Liver (tissue), 9 donors: Measurements from ENCODE around the gene SPATA46. TPM values are rescaled to one million over a fixed set of nuclear protein-coding genes. Genes with fewer than 3 reads are reported as not detected.

Experiments used
- DNase-seq: peaks from one replicate; pipeline ENCODE4 v3.0.0-alpha.2; 2017; ENCODE audit warnings: low spot score
- H3K27ac ChIP-seq, 2 donors: one replicate each; pipeline ENCODE4 v1.7.0; 2013; ENCODE audit warnings: inconsistent platforms in 2 of 2, low read length in 2 of 2, control low read depth in 1 of 2, low read depth in 1 of 2, mild to moderate bottlenecking in 1 of 2
- H3K27me3 ChIP-seq, 4 donors: one replicate each; pipeline versions ENCODE4 v1.6.1 to v1.7.0; 2013; ENCODE audit warnings: low read length in 3 of 4, inconsistent platforms in 1 of 4, mild to moderate bottlenecking in 1 of 4, moderate library complexity in 1 of 4; ENCODE audit not compliant: control insufficient read depth in 4 of 4, insufficient read depth in 4 of 4
- H3K36me3 ChIP-seq, 4 donors: one replicate each; pipeline versions ENCODE4 v1.6.1 to v1.7.0; 2013; ENCODE audit warnings: low read length in 3 of 4, mild to moderate bottlenecking in 3 of 4, low read depth in 1 of 4, moderate library complexity in 1 of 4; ENCODE audit not compliant: control insufficient read depth in 4 of 4, insufficient read depth in 3 of 4
- H3K4me1 ChIP-seq, 4 donors: one replicate each; pipeline versions ENCODE4 v1.6.1 to v1.7.0; 2013; ENCODE audit warnings: low read length in 3 of 4, mild to moderate bottlenecking in 3 of 4, moderate library complexity in 1 of 4; ENCODE audit not compliant: control insufficient read depth in 4 of 4, insufficient read depth in 4 of 4
- H3K4me3 ChIP-seq, 3 donors: one replicate each; pipeline versions ENCODE4 v1.6.1 to v1.7.0; 2013; ENCODE audit warnings: low read length in 3 of 3, control low read depth in 1 of 3, low read depth in 1 of 3, mild to moderate bottlenecking in 1 of 3
- H3K9ac ChIP-seq, 2 donors: one replicate each; pipeline ENCODE4 v1.7.0; 2013; ENCODE audit warnings: low read length in 2 of 2, mild to moderate bottlenecking in 2 of 2, moderate library complexity in 2 of 2, control low read depth in 1 of 2, low read depth in 1 of 2
- H3K9me3 ChIP-seq, 4 donors: one replicate each; pipeline versions ENCODE4 v1.6.1 to v1.7.0; 2013; ENCODE audit warnings: low read length in 3 of 4; ENCODE audit not compliant: control insufficient read depth in 4 of 4
- CTCF ChIP-seq: fragments of 150-350 bp; IDR thresholded peaks from 2 replicates; pipeline ENCODE4 v1.5.1; 2017; ENCODE audit warnings: improper control_type of control experiment, low read depth, low read length; ENCODE audit not compliant: missing input control
- EGR1 ChIP-seq, 2 donors: IDR thresholded peaks; 2 replicates each; pipeline ENCODE4 v1.6.1; 2016 to 2018; ENCODE audit warnings: antibody characterized with exemption in 2 of 2, low read depth in 2 of 2
- FOXA1 ChIP-seq: IDR thresholded peaks from 2 replicates; pipeline ENCODE4 v1.6.1; 2016; ENCODE audit warnings: antibody characterized with exemption
- FOXA2 ChIP-seq: IDR thresholded peaks from 2 replicates; pipeline ENCODE4 v1.6.1; 2016; ENCODE audit warnings: antibody characterized with exemption
- GABPA ChIP-seq, 2 donors: IDR thresholded peaks in 1 of 2; conservative IDR thresholded peaks in 1 of 2; 2 replicates each; pipeline ENCODE4 v1.6.1; 2016; ENCODE audit warnings: antibody characterized with exemption in 2 of 2, mild to moderate bottlenecking in 1 of 2, moderate library complexity in 1 of 2
- HNF4A ChIP-seq, 2 donors: conservative IDR thresholded peaks; 2 replicates each; pipeline ENCODE4 v1.6.1; 2016; ENCODE audit warnings: antibody characterized with exemption in 2 of 2, mild to moderate bottlenecking in 2 of 2
- HNF4G ChIP-seq: IDR thresholded peaks from 2 replicates; pipeline ENCODE4 v1.6.1; 2016; ENCODE audit warnings: antibody characterized with exemption
- JUND ChIP-seq, 2 donors: IDR thresholded peaks; 2 replicates each; pipeline ENCODE4 v1.6.1; 2016; ENCODE audit warnings: antibody characterized with exemption in 2 of 2
- NR2F2 ChIP-seq: IDR thresholded peaks from 2 replicates; pipeline ENCODE4 v1.6.1; 2016; ENCODE audit warnings: antibody characterized with exemption
- RAD21 ChIP-seq, 2 donors: IDR thresholded peaks; 2 replicates each; pipeline ENCODE4 v1.6.1; 2016; ENCODE audit warnings: antibody characterized with exemption in 2 of 2, mild to moderate bottlenecking in 2 of 2
- REST ChIP-seq: IDR thresholded peaks from 2 replicates; pipeline ENCODE4 v1.6.1; 2016; ENCODE audit warnings: antibody characterized with exemption, mild to moderate bottlenecking
- RXRA ChIP-seq, 2 donors: IDR thresholded peaks; 2 replicates each; pipeline ENCODE4 v1.6.1; 2017 to 2018; ENCODE audit warnings: antibody characterized with exemption in 2 of 2, mild to moderate bottlenecking in 1 of 2
- SP1 ChIP-seq: IDR thresholded peaks from 2 replicates; pipeline ENCODE4 v1.6.1; 2018; ENCODE audit warnings: antibody characterized with exemption, mild to moderate bottlenecking
- TAF1 ChIP-seq: conservative IDR thresholded peaks from 2 replicates; pipeline ENCODE4 v1.6.1; 2016; ENCODE audit warnings: antibody characterized with exemption, mild to moderate bottlenecking
- YY1 ChIP-seq: IDR thresholded peaks from 2 replicates; pipeline ENCODE4 v1.6.1; 2016; ENCODE audit warnings: antibody characterized with exemption, mild to moderate bottlenecking
- WGBS: extraction: QIAGEN DNeasy Blood & Tissue Kit; methylation state at CpG from one replicate; pipeline ENCODE4 v1.1.7; 2013; 5-methylcytosine and 5-hydroxymethylcytosine counted together
- polyA plus RNA-seq, 2 donors: library from polyadenylated mRNA; stranded (reverse) in 1 of 2; unstranded in 1 of 2; fragments of 200-250 nt in 1 of 2; fragments of >200 nt in 1 of 2; fragmentation: Nextera tagmentation in 1 of 2; extraction: Ambion mirVana in 1 of 2; gene quantifications; one replicate each; pipeline versions ENCODE4 v1.2.1 to v1.2.3, GENCODE V29; 2013 to 2015
- total RNA-seq, 2 donors: library from RNA; depleted of rRNA; stranded (reverse); fragments of >200 nt; gene quantifications; one replicate each; pipeline ENCODE4 v1.2.3, GENCODE V29; 2014
- TF ChIP-seq, protein P1 (sequence below): IDR thresholded peaks from 2 replicates; pipeline ENCODE4 v1.6.1; 2016; ENCODE audit warnings: antibody characterized with exemption
- TF ChIP-seq, protein P2 (sequence below): IDR thresholded peaks from 2 replicates; pipeline ENCODE4 v1.6.1; 2016; ENCODE audit warnings: antibody characterized with exemption
- donor health status: healthy.
- donor health status: healthy.
- donor health status: healthy.
- donor health status: healthy.
- donor health status: healthy.

Gene SPATA46
- total and polyA plus RNA-seq, 4 donors = 0.06 to 0.17 TPM; not detected in 2

GRCh38 chr1:162386292-162387225 lies 9.9 kb upstream of the SPATA46 start:
- H3K27me3 ChIP-seq = no peaks in the 10 kb centered on the region
- peaks cover 8 to 27% (median 14%) of the 10 kb centered on the region in 4 donors for H3K4me1 ChIP-seq
- H3K36me3 ChIP-seq = peaks cover 0 to 13% (median 10%) of the 10 kb centered on the region in 4 donors
- H3K27ac ChIP-seq = no peak overlapping the region
- peak; percentile 9 for DNase-seq
- H3K4me3 ChIP-seq = no peak overlapping the region
- TF ChIP-seq HNF4G (no peak), EGR1 (IDR thresholded peaks at IDR 0.05; ENCODE audit: low read depth in 2 of 2) (no peak), SP1 (no peak), JUND (IDR thresholded peaks at IDR 0.05) (no peak), FOXA2 (no peak), TAF1 (no peak), REST (no peak)
- TF ChIP-seq, protein P1, sequence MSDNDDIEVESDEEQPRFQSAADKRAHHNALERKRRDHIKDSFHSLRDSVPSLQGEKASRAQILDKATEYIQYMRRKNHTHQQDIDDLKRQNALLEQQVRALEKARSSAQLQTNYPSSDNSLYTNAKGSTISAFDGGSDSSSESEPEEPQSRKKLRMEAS = no peak
- WGBS = 83% methylated on average over 8 of the region's 8 CpGs
- H3K9ac ChIP-seq = no peak overlapping the region
- H3K9me3 ChIP-seq = no peaks in the 10 kb centered on the region

- H3K36me3 ChIP-seq = peaks cover 0 to 13% (median 10%) of the 10 kb centered on the region in 4 donors
- H3K9me3 ChIP-seq = no peaks in the 10 kb centered on the region
- TF ChIP-seq CTCF = no peak
- H3K4me3 ChIP-seq = no peak overlapping the region
- no peak overlapping the region for H3K9ac ChIP-seq
- peak; percentile 23 for DNase-seq
- peaks cover 8 to 25% (median 14%) of the 10 kb centered on the region in 4 donors for H3K4me1 ChIP-seq
- no peak overlapping the region for H3K27ac ChIP-seq
- WGBS = 79% methylated on average over 3 of the region's 3 CpGs
- no peaks in the 10 kb centered on the region for H3K27me3 ChIP-seq
Observed at GRCh38 chr1:162385702-162386101, 9.0 kb upstream of the SPATA46 start.

GRCh38 chr1:162385280-162385623 lies 8.6 kb upstream of the SPATA46 start:
- peaks cover 8 to 25% (median 14%) of the 10 kb centered on the region in 4 donors for H3K4me1 ChIP-seq

More at GRCh38 chr1:162385280-162385623, 8.6 kb upstream of the SPATA46 start:
- no peak overlapping the region for H3K27ac ChIP-seq
- no peak for TF ChIP-seq EGR1 (IDR thresholded peaks at IDR 0.05; ENCODE audit: low read depth in 2 of 2)
- TF ChIP-seq, protein P1 = no peak
- TF ChIP-seq HNF4G = no peak
- TF ChIP-seq SP1 = no peak
- TF ChIP-seq FOXA2 = no peak
- TF ChIP-seq HNF4A (conservative IDR thresholded peaks at IDR 0.05) = no peak
- no peak for TF ChIP-seq NR2F2
- TF ChIP-seq, protein P2, sequence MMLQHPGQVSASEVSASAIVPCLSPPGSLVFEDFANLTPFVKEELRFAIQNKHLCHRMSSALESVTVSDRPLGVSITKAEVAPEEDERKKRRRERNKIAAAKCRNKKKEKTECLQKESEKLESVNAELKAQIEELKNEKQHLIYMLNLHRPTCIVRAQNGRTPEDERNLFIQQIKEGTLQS = no peak
- TF ChIP-seq RXRA (IDR thresholded peaks at IDR 0.05) = no peak
- no peak for TF ChIP-seq FOXA1
- TF ChIP-seq YY1 = no peak
- TF ChIP-seq REST = no peak
- no peak for TF ChIP-seq RAD21 (IDR thresholded peaks at IDR 0.05)
- TF ChIP-seq GABPA (IDR thresholded peaks at IDR 0.05 in 1 of 2, conservative IDR thresholded peaks at IDR 0.05 in 1 of 2) = no peak
- TF ChIP-seq TAF1 = no peak
- no peak overlapping the region for H3K4me3 ChIP-seq
- H3K9me3 ChIP-seq = no peaks in the 10 kb centered on the region
- peaks cover 0 to 13% (median 10%) of the 10 kb centered on the region in 4 donors for H3K36me3 ChIP-seq
- H3K27me3 ChIP-seq = no peaks in the 10 kb centered on the region
- WGBS = 85% methylated on average over 3 of the region's 3 CpGs
- DNase-seq = peak; percentile 19
- no peak overlapping the region for H3K9ac ChIP-seq
